GM18502 (cell line): ENCODE data around the gene C5orf24.
"Not testable (repeated sequence)": the region's sequence is repeated elsewhere in the genome, so short reads cannot be mapped to it uniquely, and the experiment has no call there.

Experiments used
- ATAC-seq: cut with Tn5 transposase; IDR thresholded peaks from one replicate; pipeline ENCODE4 v1.9.1; 2021; ENCODE audit warnings: mild to moderate bottlenecking; ENCODE audit not compliant: unreplicated experiment, poor library complexity

C5orf24 gene

DNA sequence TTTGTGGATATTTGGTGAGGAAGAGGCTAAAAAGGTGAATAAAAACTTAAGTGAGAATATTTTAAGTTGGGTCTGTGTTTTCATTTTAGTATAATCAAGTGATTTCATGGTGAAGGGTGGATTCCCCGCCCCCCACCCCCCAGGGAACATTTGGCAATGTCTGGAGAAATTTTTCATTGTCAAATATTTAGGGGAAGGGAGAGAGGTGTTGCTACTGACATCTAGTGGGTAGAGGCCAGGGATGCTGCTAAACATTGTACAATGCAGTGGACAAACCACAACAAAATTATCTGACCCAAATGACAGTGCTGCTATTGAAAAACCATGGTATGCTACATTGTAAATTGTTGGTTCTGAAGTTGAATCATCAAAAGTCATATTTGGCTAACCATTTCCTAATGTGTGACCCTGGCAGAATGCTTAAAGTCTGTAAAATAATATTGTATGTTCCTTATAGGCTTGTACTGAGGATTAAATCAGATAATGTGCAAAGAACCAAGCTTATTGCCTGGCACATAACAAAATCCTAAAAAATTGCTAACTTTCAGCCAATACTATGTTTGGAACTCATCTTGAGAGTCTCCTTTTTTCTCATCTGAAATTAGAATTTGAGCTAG lies 5.6 kb downstream of the C5orf24 start:
- ATAC-seq, result no peak

DNA sequence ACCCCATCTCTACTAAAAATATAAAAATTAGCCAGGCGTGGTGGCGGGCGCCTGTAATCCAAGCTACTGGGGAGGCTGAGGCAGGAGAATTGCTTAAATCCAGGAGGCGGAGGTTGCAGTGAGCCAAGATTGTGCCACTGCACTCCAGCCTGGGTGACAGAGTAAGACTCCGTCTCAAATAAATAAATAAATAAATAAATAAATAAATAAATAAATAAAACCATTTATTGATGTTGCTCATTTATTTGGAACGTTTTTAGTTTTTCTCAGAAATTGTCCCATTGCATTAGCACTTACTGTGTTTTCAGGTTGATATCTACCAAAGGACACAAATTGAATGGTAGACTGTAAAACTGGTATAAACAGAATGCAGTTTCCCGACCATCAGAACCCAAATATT lies 10.7 kb downstream of the C5orf24 start:
- ATAC-seq, result not testable (repeated sequence)

DNA sequence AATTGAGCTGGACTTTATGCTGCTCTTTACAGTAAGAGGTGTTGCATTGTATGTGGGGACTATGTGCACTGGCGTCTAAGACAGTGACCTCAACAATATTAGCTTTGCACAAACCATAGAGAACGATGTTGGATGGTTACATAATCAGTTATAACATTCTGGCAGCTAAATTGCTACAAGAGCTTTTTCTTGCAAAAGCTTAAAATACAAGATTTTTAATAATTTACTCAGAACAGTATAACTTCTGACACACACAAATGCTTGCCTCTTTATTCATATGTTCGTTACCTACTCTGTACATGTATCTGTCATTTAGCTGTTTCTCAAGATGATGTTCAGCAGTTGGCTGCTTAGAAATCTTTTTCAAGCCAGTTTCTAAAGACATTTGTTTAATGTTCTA lies 11.6 kb downstream of the C5orf24 start:
- no peak for ATAC-seq

DNA sequence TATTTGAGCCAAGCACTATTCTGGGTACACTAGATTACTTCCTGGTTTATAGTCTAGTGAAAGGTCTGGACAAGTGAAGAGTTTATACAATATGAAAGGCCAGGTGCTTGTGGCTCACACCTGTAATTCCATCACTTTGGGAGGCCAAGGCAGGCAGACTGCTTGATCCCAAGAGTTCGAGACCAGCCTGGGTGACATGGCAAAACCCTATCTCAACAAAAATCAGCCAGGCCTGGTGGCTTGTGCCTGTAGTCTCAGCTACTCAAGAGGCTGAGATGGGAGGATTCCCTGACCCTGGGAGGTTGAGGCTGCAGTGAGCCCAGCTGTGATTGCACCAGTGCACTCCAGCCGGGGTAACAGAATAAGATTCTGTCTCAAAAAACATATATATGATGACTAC lies 18.9 kb downstream of the C5orf24 start:
- no peak for ATAC-seq

DNA sequence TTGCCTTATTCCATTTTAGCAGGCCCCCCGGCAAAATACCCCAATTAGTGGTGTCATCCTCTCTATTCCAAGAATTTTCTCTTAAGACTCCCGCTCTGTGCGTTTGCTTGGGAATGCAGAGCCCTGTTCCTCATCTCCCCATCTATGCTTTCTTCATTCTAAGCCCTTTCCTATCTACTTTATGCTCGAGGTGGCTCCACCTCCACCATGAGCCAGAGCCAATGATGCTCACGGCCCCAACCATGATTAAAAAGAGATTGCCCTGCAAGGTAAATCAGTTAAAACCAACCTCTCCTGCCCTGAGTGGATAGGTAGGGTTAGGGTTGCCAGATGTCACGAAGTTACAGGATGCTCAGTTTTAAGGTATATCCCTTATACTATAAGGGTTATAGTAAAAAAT lies 27.7 kb downstream of the C5orf24 start:
- ATAC-seq, result no peak

DNA sequence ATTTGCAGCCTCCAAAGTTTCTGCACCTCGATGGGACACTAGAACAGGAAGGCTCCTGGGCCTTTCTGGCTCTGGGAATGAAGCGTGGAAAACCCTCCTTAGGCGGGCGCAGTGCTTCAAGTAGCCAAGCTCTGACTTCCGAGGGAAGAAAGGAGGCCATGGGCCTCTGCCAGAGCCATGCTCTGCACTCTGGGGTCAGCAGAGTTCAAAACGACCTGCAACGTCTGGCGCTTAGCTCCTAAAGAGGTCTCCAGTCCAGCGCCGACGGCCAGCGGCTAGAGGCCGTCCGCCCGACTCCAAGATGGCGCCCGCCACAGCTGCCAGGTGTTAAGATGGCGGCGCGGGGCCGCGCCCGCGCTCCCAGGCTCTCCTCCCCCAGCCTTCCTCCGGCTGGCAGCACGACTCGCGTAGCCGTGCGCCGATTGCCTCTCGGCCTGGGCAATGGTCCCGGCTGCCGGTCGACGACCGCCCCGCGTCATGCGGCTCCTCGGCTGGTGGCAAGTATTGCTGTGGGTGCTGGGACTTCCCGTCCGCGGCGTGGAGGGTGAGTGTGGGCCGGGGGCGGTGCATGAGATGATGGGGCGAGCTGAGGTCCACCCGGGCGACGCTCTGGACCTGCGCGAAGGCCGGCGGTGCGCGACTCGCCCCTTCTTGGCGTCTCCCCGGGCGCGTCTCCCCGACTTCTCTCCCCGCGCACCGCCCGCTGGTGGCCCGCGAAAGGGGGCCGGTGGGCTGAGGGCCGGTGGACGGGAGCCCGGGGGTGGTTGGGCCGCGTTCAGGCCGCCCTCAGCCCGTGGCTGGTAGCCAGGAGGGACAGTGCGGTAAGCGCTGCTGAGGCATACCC lies 28.4 kb downstream of the C5orf24 start, which contains the start of gene TXNDC15:
TXNDC15 (plus strand) TSS at position 385 of the 844 bp plus-strand sequence; CDS start at position 442, 57 bp downstream.
- peak; percentile 81 for ATAC-seq

DNA sequence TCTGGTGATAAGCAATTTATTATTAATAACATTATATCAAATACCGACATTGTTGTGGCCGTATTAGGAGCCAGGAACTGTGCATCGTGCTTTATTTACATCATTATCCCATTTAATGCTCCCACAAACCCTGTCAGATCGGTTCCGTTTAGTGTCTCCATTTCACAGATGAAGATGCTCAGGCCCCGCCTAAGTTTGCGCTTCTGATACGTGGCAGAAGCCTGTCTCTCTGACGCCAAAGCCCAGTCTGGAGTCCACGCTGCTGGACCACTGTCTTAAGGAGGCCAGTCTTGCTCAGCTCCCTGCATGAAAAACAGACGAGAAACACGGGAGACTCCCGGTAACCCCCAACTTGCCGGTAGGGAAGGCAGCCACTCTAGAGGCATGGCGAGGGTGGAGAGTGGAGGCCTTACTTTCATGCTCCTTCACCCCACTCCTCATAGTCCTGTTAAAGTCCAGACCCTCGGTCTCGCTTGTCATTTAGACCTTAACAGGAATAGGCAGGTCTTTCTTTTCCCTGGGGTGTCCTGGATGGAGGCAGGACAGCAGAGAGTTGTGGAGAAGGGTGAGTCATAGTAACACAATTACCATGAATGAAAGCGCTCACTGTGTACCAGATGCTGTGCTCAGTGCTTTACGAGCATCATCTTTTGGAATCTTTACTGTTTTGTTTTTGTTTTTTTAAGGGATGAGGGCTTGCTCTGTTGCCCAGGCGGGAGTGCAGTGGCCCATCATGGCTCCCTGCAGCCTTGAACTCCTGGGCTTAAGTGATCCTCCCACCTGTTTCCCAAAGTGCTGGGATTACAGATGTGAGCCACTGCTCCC lies 29.3 kb downstream of the C5orf24 start:
- peak; percentile 36 for ATAC-seq

DNA sequence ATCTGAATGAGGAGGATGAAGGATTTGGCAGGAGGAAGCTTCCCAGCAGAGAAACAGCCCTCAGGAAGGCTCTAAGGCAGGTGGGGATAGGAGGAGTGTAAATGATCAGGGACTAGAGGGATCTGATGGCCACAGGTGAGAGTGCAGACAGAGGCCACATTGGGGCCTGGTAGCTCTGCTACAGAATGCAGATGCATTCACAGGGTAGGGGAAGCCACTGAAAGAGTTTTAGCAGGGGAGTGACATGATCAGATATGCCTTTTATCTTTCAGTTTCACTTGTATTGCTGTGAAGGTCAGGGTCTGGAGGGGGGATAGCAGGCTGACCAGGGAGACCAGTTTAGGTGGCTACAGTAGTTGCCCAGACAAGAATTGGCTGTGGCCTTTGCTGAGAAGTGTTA lies 31.4 kb downstream of the C5orf24 start:
- no peak for ATAC-seq

DNA sequence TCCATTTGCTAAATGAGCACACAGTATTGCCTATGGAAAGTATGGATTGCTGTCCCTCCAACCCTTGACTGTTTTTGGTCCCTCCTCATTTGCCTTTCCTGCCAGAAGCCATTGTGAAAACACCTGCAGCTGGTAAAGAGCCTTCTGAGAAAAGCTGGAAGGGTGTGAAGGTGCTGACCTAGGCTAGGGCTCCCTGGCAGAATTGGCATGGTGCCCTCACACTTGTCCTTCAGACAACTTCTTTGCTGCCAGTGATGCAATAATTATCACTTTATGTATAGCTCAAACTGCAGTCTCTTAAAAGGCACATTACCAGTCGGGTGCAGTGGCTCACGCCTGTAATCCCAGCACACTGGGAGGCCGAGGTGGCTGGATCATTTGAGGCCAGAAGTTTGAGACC lies 32.6 kb downstream of the C5orf24 start:
- ATAC-seq, result no peak

DNA sequence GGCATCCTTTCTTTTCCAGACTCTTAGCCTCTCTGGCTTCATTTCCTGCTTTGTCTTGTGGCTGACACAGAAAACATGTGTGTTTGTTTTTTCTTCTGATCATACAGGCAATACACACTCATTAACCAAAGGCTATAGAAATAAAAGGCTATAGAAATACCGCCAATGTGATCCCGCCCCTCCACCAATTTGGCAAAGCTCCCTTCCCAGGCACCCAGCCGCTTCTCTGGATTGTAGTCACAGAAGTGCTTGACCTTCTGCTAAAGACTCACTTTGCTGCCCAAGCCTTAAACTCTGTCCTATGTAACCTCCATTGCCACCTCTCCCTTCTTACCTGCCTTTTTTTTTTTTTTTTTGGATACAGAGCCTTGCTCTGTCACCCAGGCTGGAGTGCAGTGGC lies 33.7 kb downstream of the C5orf24 start:
- no peak for ATAC-seq

DNA sequence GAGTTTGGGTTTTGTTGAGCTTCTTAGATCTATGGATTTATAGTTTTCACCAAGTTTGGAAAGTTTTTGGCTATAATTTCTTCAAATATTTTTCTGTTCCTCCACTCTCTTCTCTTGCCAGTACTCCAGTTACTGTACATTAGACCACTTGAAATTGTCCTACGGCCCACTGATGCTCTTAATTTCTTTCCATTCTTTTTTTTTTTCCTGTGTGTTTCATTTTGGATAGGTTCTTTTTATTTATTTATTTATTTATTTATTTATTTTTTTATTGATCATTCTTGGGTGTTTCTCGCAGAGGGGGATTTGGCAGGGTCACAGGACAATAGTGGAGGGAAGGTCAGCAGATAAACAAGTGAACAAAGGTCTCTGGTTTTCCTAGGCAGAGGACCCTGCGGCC lies 35.2 kb downstream of the C5orf24 start:
- not testable (repeated sequence) for ATAC-seq

DNA sequence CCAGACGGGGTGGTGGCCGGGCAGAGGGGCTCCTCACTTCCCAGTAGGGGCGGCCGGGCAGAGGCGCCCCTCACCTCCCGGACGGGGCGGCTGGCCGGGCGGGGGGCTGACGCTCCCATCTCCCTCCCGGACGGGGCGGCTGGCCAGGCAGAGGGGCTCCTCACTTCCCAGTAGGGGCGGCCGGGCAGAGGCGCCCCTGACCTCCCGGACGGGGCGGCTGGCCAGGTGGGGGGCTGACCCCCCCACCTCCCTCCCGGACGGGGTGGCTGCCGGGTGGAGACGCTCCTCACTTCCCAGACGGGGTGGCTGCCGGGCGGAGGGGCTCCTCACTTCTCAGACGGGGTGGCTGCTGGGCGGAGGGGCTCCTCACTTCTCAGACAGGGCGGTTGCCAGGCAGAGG lies 35.9 kb downstream of the C5orf24 start:
- ATAC-seq, result not testable (repeated sequence)

DNA sequence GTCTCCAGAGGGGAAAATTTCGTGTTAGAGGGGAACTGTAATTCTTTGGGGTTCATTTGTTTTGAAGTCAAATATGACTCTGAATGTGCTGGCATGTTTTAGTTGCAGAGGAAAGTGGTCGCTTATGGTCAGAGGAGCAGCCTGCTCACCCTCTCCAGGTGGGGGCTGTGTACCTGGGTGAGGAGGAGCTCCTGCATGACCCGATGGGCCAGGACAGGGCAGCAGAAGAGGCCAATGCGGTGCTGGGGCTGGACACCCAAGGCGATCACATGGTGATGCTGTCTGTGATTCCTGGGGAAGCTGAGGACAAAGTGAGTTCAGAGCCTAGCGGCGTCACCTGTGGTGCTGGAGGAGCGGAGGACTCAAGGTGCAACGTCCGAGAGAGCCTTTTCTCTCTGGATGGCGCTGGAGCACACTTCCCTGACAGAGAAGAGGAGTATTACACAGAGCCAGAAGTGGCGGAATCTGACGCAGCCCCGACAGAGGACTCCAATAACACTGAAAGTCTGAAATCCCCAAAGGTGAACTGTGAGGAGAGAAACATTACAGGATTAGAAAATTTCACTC lies 41.9 kb downstream of the C5orf24 start:
- ATAC-seq, result no peak

DNA sequence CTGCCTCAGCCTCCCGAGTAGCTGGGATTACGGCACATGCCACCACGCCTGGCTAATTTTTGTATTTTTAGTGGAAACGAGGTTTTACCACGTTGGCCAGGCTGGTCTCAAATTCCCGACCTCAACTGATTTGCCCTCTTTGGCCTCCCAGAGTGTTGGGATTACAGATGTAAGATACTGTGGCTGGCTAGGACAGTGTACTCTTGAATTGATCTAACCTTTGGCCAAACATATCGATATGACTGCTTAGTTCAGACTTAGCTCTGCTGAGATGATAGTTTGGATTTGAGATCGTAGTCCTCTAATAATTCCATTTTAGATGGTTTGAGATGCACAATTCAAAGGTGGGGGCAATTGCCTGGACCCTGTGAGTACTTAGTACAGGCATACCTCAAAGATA lies 43.6 kb downstream of the C5orf24 start:
- no peak for ATAC-seq

DNA sequence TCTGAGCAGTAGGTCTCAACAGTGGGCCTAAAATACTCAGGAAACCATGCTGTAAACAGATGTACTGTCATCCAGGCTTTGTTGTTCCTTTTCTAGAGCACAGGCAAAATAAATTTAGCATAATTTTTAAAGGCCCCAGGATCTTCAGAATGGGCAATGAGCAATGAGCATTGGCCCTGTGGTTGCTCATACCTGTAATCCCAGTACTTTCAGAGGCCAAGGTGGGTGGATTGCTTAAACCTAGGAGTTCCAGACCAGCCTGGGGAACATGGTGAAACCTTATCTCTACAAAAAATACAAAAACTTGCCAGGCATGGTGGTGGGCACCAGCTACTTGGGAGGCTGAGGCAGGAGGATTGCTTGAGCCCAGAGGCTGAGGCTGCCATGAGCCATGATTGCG lies 45.7 kb downstream of the C5orf24 start:
- no peak for ATAC-seq

DNA sequence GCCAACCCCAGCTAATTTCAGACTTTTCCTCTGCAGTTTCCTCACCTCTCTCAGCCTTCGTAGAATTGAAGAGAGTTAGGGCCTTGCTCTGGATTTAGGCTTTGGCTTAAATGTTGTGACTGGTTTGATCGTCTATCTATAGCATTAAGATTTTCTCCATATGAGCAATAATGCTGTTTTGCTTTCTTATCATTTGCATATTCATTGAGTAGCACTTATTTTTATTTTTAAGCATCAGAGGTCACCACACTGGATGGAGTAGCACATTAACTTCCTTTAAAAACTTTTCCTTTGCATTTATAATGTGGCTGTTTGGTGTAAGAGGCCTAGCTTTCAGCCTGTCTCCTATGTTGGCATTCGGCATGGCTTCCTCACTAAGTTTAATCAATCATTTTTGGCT lies 46.5 kb downstream of the C5orf24 start:
- no peak for ATAC-seq

DNA sequence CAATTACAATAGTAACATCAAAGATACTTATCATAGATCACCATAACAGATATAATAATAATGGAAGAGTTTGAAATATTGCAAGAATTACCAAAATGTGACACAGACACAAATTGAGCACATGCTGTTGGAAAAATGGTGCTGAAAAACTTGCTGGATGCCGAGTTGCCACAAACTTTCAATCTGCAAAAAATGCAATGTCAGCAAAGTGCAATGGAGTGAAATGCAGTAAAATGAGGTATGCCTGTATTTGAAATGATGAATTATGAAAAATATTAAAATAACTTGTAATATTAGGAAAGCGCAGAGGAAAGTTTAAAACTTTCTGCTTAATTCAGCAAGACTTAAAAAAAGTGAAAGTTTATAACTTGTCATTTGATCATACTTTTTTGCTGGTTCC lies 47.2 kb downstream of the C5orf24 start:
- no peak for ATAC-seq

DNA sequence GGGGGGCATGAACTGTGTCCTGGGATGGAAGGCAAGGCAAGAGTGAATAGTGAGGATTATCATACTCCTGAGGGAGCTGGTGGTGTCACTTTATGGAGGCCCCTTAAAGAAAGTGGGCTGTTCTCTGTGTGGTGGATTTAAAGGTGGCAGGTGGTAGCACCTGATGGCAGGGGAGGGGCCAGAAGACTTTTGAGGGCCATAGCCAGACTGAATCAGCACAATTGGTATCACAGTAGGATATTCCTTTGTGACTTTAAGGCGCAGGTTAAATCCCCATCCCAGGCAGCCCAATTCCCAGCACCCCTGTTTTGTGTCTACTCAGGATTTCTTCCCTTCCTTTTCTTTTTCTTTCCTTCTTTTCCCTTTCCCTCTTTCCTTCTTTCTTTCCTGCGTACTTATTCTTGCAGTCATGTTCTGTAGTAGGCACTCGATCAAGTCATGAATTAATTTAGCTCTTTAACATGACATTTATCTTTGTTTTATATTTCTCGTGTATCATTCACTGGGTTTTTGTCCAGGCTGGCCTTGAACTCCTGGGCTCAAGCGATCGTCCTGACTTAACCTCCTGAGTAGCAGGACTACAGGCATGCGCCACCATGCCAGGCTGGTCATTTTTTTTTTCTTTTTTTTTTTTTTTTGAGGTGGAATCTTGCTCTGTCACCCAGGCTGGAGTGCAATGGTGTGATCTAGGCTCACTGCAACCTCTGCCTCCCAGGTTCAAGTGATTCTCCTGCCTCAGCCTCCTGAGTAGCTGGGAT lies 48.2 kb downstream of the C5orf24 start:
- no peak for ATAC-seq

DNA sequence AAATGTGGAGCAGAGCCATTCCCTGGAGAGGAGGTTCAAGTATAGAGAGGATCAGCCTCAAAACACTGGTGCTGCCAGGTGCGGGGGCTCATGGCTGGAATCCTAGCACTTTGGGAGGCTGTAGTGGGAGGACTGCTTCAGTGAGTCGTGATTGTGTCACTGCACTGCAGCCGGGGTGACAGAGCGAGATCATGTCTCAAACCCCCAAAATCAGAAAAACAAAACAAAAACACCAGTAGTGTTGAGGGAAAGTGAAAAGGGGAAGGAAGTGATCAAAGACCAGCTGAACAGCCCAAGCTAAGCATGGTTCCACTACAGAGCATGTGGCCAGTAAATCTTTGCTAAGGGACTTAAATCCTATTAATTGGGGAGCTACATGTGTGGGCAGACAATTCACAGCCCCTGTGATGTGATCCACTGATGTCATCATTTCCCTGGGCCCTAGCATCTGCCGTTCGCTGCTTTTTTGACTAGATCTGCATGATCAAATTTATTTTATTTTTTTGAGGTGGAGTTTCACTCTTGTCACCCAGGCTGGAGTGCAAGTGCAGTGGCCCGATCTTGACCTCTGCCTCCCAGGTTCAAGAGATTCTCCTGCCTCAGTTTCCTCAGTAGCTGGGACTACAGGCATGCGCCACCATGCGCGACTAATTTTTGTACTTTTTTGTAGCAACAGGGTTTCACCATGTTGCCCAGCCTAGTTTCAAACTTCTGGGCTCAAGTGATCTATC lies 56.5 kb downstream of the C5orf24 start:
- ATAC-seq, result peak; percentile 31
